NCI-H748 treated with DMSO at 0.1 percent for 48 hours (cell line): ENCODE measurements around the gene NDUFS2.
"Not testable (repeated sequence)": the region's sequence is repeated elsewhere in the genome, so short reads cannot be mapped to it uniquely, and the experiment has no call there.

Experiments
- DNase-seq: peaks from one replicate; lab custom pipeline; 2025; lab: John Stamatoyannopoulos, UW

NDUFS2 gene

DNA sequence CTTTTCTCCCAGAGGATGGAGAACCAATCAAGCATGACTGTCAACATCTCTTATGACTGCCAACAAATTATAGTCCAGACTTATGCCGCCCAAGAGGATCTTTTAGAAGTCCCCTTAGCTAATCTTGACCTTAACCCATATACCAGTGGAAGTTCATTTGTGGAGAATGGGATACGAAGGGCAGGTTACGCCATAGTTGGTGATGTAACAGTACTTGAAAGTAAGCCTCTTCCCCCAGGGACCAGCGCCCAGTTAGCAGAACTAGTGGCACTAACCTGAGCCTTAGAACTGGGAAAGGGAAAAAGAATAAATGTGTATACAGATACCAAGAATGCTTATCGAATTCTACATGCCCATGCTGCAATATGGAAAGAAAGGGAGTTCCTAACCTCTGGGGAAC is 53.1 kb downstream of the NDUFS2 start:
- DNase-seq, result not testable (repeated sequence)

- not testable (repeated sequence) for DNase-seq
Observed at GRCh38 chr1:161255955-161256520, 53.9 kb downstream of the NDUFS2 start.

DNA sequence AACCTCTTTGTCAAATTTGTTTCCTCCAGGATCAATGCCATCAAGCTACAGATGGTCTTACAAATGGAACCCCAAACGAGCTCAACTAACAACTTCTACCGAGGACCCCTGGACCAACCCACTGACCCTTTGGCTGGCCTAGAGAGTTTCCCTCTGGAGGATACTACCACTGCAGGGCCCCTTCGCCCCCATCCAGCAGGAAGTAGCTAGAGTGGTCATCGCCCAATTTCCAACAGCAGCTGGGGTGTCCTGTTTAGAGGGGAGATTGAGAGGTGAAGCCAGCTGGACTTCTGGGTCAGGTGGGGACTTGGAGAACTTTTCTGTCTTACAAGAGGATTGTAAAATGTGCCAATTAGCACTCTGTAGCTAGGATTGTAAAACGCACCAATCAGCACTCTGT is 54.9 kb downstream of the NDUFS2 start:
- DNase-seq, result not testable (repeated sequence)

- DNase-seq, result peak; percentile 68
Observed at GRCh38 chr1:161258439-161259344, 56.5 kb downstream of the NDUFS2 start, which contains the start of gene PCP4L1. TSS of gene PCP4L1 (plus strand) at chr1:161258745. CDS start at chr1:161258975, 230 bp downstream.

GRCh38 chr1:161259345-161259702 is 57.2 kb downstream of the NDUFS2 start:
- no peak for DNase-seq

GRCh38 chr1:161259765-161260164 is 57.6 kb downstream of the NDUFS2 start:
- no peak for DNase-seq

- DNase-seq, result no peak
Observed at GRCh38 chr1:161260376-161261260, 58.5 kb downstream of the NDUFS2 start.

DNA sequence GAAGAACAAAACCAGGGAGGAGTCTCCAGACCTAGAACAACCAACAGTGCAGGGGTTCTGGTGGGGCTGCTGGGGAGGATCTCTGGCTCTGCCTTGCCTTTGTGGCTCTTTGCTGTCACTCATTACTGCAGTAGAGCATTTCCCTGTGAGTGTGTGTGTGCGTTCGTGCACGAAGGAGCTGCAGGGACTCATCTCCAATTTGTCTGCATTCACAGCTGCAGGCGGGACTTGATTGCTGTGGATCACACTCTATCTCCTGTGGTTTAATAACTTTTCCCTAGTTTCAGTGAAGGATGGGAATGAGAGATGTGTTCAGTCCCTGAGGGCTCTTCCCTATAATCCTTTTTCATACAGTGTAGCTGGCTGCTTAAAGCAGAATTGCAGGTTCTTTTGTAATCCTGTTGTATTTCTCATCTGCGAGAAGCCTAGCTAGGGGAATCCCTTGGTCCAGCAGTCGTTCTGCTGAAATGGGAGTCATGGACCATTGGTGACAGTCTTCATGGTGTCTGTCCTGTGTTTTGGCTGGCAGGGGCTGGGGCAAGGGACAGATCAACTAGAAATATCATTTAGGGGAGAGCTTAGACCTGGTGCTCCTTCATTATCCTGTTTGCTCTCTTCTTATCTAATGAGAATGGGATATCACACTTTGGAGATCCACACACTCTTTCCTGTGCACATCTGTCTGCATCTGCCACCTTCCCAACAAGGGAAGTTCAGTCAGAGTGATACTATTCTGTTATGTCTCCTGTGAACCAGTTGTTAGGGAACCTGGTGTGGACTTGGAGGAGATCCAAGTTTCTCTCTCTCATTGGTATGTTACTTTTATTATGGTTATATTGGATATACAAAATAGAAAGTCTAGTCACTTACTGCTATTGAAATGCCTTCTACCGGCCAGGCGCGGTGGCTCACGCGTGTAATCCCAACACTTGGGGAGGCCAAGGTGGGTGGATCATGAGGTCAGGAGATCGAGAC is 59.4 kb downstream of the NDUFS2 start:
- no peak for DNase-seq
